NB4 (cell line): ENCODE results near the gene SLC41A2.

ENCODE experiments used
- DNase-seq: peaks from one replicate; pipeline ENCODE4 v3.0.0; 2010; ENCODE audit warnings: low read depth
- H3K4me3 ChIP-seq: one replicate; pipeline ENCODE4 v1.5.1; 2011; ENCODE audit warnings: mild to moderate bottlenecking, low read depth, low read length, moderate library complexity
- CTCF ChIP-seq: IDR thresholded peaks from one replicate; pipeline ENCODE4 v1.5.1; 2012; ENCODE audit warnings: low read depth, low read length
- MAX ChIP-seq: IDR thresholded peaks from 2 replicates; pipeline ENCODE4 v1.6.1; 2011; ENCODE audit warnings: low read depth, low read length
- MYC ChIP-seq: IDR thresholded peaks from 2 replicates; pipeline ENCODE4 v1.6.1; 2011; ENCODE audit warnings: low read depth, low read length
- POLR2A ChIP-seq: IDR thresholded peaks from 2 replicates; pipeline ENCODE4 v1.6.1; 2011; ENCODE audit warnings: mild to moderate bottlenecking; ENCODE audit not compliant: insufficient read length; ENCODE audit errors: extremely low read depth

The SLC41A2 gene

GRCh38 chr12:104929977-104930376 is 28.1 kb downstream of the SLC41A2 start:
- no peak for DNase-seq
- no peak overlapping the region for H3K4me3 ChIP-seq
- TF ChIP-seq MYC: no peak
- no peak for TF ChIP-seq MAX
- TF ChIP-seq CTCF: no peak

- no peak for TF ChIP-seq POLR2A
- TF ChIP-seq MAX: no peak
- no peak for TF ChIP-seq MYC
- no peak for TF ChIP-seq CTCF
Observed at GRCh38 chr12:104929368-104929767, 28.7 kb downstream of the SLC41A2 start.

GRCh38 chr12:104928036-104928745 is 29.9 kb downstream of the SLC41A2 start:
- H3K4me3 ChIP-seq: no peak overlapping the region
- no peak for TF ChIP-seq MAX
- no peak for TF ChIP-seq POLR2A
- DNase-seq: no peak

More at GRCh38 chr12:104929368-104929767, 28.7 kb downstream of the SLC41A2 start:
- H3K4me3 ChIP-seq: no peak overlapping the region
- DNase-seq: no peak

- H3K4me3 ChIP-seq: no peak overlapping the region
- TF ChIP-seq CTCF (no peak), MAX (no peak), MYC (no peak), POLR2A (no peak)
Observed at GRCh38 chr12:104925501-104925900, 32.6 kb downstream of the SLC41A2 start.

GRCh38 chr12:104921340-104921739 is 36.8 kb downstream of the SLC41A2 start:
- no peak overlapping the region for H3K4me3 ChIP-seq
- TF ChIP-seq MYC (no peak), MAX (no peak), POLR2A (no peak), CTCF (no peak)
- no peak for DNase-seq

More at GRCh38 chr12:104925501-104925900, 32.6 kb downstream of the SLC41A2 start:
- DNase-seq: no peak

- no peak for DNase-seq
- no peak for TF ChIP-seq CTCF
- no peak for TF ChIP-seq POLR2A
- no peak for TF ChIP-seq MYC
- TF ChIP-seq MAX: no peak
- H3K4me3 ChIP-seq: no peak overlapping the region
Observed at GRCh38 chr12:104911942-104912341, 46.1 kb downstream of the SLC41A2 start.
